ENCODE results near the gene DUSP28. TPM values are rescaled to one million over a fixed set of nuclear protein-coding genes. Genes with fewer than 3 reads are reported as not detected.
"Not testable (repeated sequence)": the region's sequence is repeated elsewhere in the genome, so short reads cannot be mapped to it uniquely, and the experiment has no call there.

DUSP28 gene
- total RNA-seq, 1 donor from 2014 or later = 6.3 TPM

GRCh38 chr2:240520974-240521350, 39.2 kb upstream of the DUSP28 start:
- Mint-ChIP-seq H3K4me1 (peaks cover 3% of the 10 kb centered on the region), H3K9me3 (peaks cover 14% of the 10 kb centered on the region), H3K27me3 (no peaks in the 10 kb centered on the region), H3K4me3 (no peak overlapping the region), H3K27ac (no peak overlapping the region), H3K36me3 (ENCODE audit: low read depth) (peaks cover 42% of the 10 kb centered on the region)
- DNase-seq = no peak
- intact Hi-C loops (cut with micrococcal nuclease) = no loop called here

GRCh38 chr2:240521885-240522284, 38.3 kb upstream of the DUSP28 start:
- peaks cover 18% of the 10 kb centered on the region for H3K9me3 Mint-ChIP-seq
- H3K4me3 Mint-ChIP-seq; H3K27me3 Mint-ChIP-seq; DNase-seq; intact Hi-C loops (cut with micrococcal nuclease); H3K27ac Mint-ChIP-seq; H3K4me1 Mint-ChIP-seq: not testable (repeated sequence)
- peaks cover 50% of the 10 kb centered on the region for H3K36me3 Mint-ChIP-seq (ENCODE audit: low read depth)

GRCh38 chr2:240522406-240522805, 37.8 kb upstream of the DUSP28 start:
- H3K4me1 Mint-ChIP-seq = peaks cover 3% of the 10 kb centered on the region
- intact Hi-C loops (cut with micrococcal nuclease) = no loop called here
- peaks cover 23% of the 10 kb centered on the region for H3K9me3 Mint-ChIP-seq
- H3K4me3 Mint-ChIP-seq = no peak overlapping the region
- no peak overlapping the region for H3K27ac Mint-ChIP-seq
- H3K27me3 Mint-ChIP-seq = no peaks in the 10 kb centered on the region
- peaks cover 56% of the 10 kb centered on the region for H3K36me3 Mint-ChIP-seq (ENCODE audit: low read depth)
- no peak for DNase-seq

GRCh38 chr2:240523451-240524281, 36.5 kb upstream of the DUSP28 start:
- Mint-ChIP-seq H3K27ac (no peak overlapping the region), H3K4me3 (no peak overlapping the region), H3K36me3 (ENCODE audit: low read depth) (peaks cover 64% of the 10 kb centered on the region), H3K27me3 (no peaks in the 10 kb centered on the region), H3K4me1 (peaks cover 3% of the 10 kb centered on the region), H3K9me3 (peaks cover 30% of the 10 kb centered on the region)
- no peak for DNase-seq
- intact Hi-C loops (cut with micrococcal nuclease) = no loop called here

- peaks cover 3% of the 10 kb centered on the region for H3K4me1 Mint-ChIP-seq
- intact Hi-C loops (cut with micrococcal nuclease) = no loop called here
- DNase-seq = no peak
- no peak overlapping the region for H3K4me3 Mint-ChIP-seq
- H3K27me3 Mint-ChIP-seq = no peaks in the 10 kb centered on the region
- peaks cover 78% of the 10 kb centered on the region for H3K36me3 Mint-ChIP-seq (ENCODE audit: low read depth)
- H3K27ac Mint-ChIP-seq = no peak overlapping the region
- peaks cover 33% of the 10 kb centered on the region for H3K9me3 Mint-ChIP-seq
These were observed 35.0 kb upstream of the DUSP28 start for GRCh38 chr2:240524963-240525718.

GRCh38 chr2:240525802-240526201, 34.4 kb upstream of the DUSP28 start:
- intact Hi-C loops (cut with micrococcal nuclease) = no loop called here
- no peak for DNase-seq
- peaks cover 79% of the 10 kb centered on the region for H3K36me3 Mint-ChIP-seq (ENCODE audit: low read depth)
- no peaks in the 10 kb centered on the region for H3K27me3 Mint-ChIP-seq
- H3K27ac Mint-ChIP-seq = no peak overlapping the region
- no peak overlapping the region for H3K4me3 Mint-ChIP-seq
- H3K9me3 Mint-ChIP-seq = peaks cover 33% of the 10 kb centered on the region
- no peaks in the 10 kb centered on the region for H3K4me1 Mint-ChIP-seq

GRCh38 chr2:240526521-240526920, 33.6 kb upstream of the DUSP28 start:
- peaks cover 37% of the 10 kb centered on the region for H3K9me3 Mint-ChIP-seq
- no peak for DNase-seq
- peaks cover 86% of the 10 kb centered on the region for H3K36me3 Mint-ChIP-seq (ENCODE audit: low read depth)
- no peak overlapping the region for H3K4me3 Mint-ChIP-seq
- H3K27ac Mint-ChIP-seq = no peak overlapping the region
- intact Hi-C loops (cut with micrococcal nuclease) = no loop called here
- no peaks in the 10 kb centered on the region for H3K27me3 Mint-ChIP-seq
- no peaks in the 10 kb centered on the region for H3K4me1 Mint-ChIP-seq

- no peaks in the 10 kb centered on the region for H3K4me1 Mint-ChIP-seq
- H3K9me3 Mint-ChIP-seq = peaks cover 42% of the 10 kb centered on the region
- intact Hi-C loops (cut with micrococcal nuclease) = no loop called here
- H3K36me3 Mint-ChIP-seq (ENCODE audit: low read depth) = peaks cover 88% of the 10 kb centered on the region
- H3K4me3 Mint-ChIP-seq = no peak overlapping the region
- no peak for DNase-seq
- H3K27ac Mint-ChIP-seq = no peak overlapping the region
- no peaks in the 10 kb centered on the region for H3K27me3 Mint-ChIP-seq
These were observed 32.9 kb upstream of the DUSP28 start for GRCh38 chr2:240527153-240527750.

- H3K27ac Mint-ChIP-seq = no peak overlapping the region
These were observed 31.6 kb upstream of the DUSP28 start for GRCh38 chr2:240528406-240529040.

GRCh38 chr2:240529344-240529999, 30.7 kb upstream of the DUSP28 start:
- intact Hi-C loops (cut with micrococcal nuclease) = no loop called here
- H3K27ac Mint-ChIP-seq = no peak overlapping the region
- H3K9me3 Mint-ChIP-seq = peaks cover 40% of the 10 kb centered on the region

More at GRCh38 chr2:240528406-240529040, 31.6 kb upstream of the DUSP28 start:
- Mint-ChIP-seq H3K9me3 (peaks cover 36% of the 10 kb centered on the region), H3K36me3 (ENCODE audit: low read depth) (peaks cover 86% of the 10 kb centered on the region), H3K27me3 (no peaks in the 10 kb centered on the region), H3K4me1 (no peaks in the 10 kb centered on the region), H3K4me3 (no peak overlapping the region)
- intact Hi-C loops (cut with micrococcal nuclease) = no loop called here
- no peak for DNase-seq

GRCh38 chr2:240530181-240530580, 30.0 kb upstream of the DUSP28 start:
- Mint-ChIP-seq H3K27ac (no peak overlapping the region), H3K9me3 (peaks cover 34% of the 10 kb centered on the region), H3K4me3 (no peak overlapping the region), H3K4me1 (no peaks in the 10 kb centered on the region), H3K27me3 (no peaks in the 10 kb centered on the region), H3K36me3 (ENCODE audit: low read depth) (peaks cover 85% of the 10 kb centered on the region)
- DNase-seq = no peak
- intact Hi-C loops (cut with micrococcal nuclease) = no loop called here

More at GRCh38 chr2:240529344-240529999, 30.7 kb upstream of the DUSP28 start:
- Mint-ChIP-seq H3K36me3 (ENCODE audit: low read depth) (peaks cover 85% of the 10 kb centered on the region), H3K4me1 (no peaks in the 10 kb centered on the region), H3K4me3 (no peak overlapping the region), H3K27me3 (no peaks in the 10 kb centered on the region)
- DNase-seq = no peak

- Mint-ChIP-seq H3K9me3 (peaks cover 34% of the 10 kb centered on the region), H3K36me3 (ENCODE audit: low read depth) (peaks cover 82% of the 10 kb centered on the region), H3K4me1 (no peaks in the 10 kb centered on the region), H3K27me3 (no peaks in the 10 kb centered on the region), H3K27ac (no peak overlapping the region), H3K4me3 (no peak overlapping the region)
- intact Hi-C loops (cut with micrococcal nuclease) = no loop called here
- no peak for DNase-seq
These were observed 29.1 kb upstream of the DUSP28 start for GRCh38 chr2:240531038-240531437.

- no peaks in the 10 kb centered on the region for H3K4me1 Mint-ChIP-seq
- no peak overlapping the region for H3K4me3 Mint-ChIP-seq
- H3K9me3 Mint-ChIP-seq = peaks cover 26% of the 10 kb centered on the region
- peaks cover 72% of the 10 kb centered on the region for H3K36me3 Mint-ChIP-seq (ENCODE audit: low read depth)
- no peaks in the 10 kb centered on the region for H3K27me3 Mint-ChIP-seq
- no peak overlapping the region for H3K27ac Mint-ChIP-seq
- DNase-seq = no peak
- intact Hi-C loops (cut with micrococcal nuclease) = no loop called here
These were observed 28.0 kb upstream of the DUSP28 start for GRCh38 chr2:240532031-240532775.
